Duodenal mucosa (tissue), 2 donors: ENCODE measurements around the gene FHL5.
"Not testable (repeated sequence)": the region's sequence is repeated elsewhere in the genome, so short reads cannot be mapped to it uniquely, and the experiment has no call there.

Source experiments
- H3K27ac ChIP-seq: one replicate; pipeline ENCODE4 v1.7.0; 2013; ENCODE audit warnings: low read depth, low read length
- H3K27me3 ChIP-seq, 2 donors: one replicate each; pipeline ENCODE4 v1.7.0; 2013; ENCODE audit warnings: low read length in 2 of 2, control low read depth in 1 of 2; ENCODE audit not compliant: insufficient read depth in 2 of 2, control insufficient read depth in 1 of 2
- H3K36me3 ChIP-seq, 2 donors: one replicate each; pipeline ENCODE4 v1.7.0; 2013; ENCODE audit warnings: low read length in 2 of 2, control low read depth in 1 of 2; ENCODE audit not compliant: insufficient read depth in 2 of 2, control insufficient read depth in 1 of 2
- H3K4me1 ChIP-seq, 2 donors: one replicate each; pipeline ENCODE4 v1.7.0; 2013; ENCODE audit warnings: low read length in 2 of 2, control low read depth in 1 of 2; ENCODE audit not compliant: insufficient read depth in 2 of 2, control insufficient read depth in 1 of 2
- H3K4me3 ChIP-seq, 2 donors: one replicate each; pipeline ENCODE4 v1.7.0; 2013; ENCODE audit warnings: low read length in 2 of 2, low read depth in 1 of 2
- H3K9ac ChIP-seq, 2 donors: one replicate each; pipeline ENCODE4 v1.7.0; 2013; ENCODE audit warnings: low read length in 2 of 2, low read depth in 1 of 2
- H3K9me3 ChIP-seq, 2 donors: one replicate each; pipeline ENCODE4 v1.7.0; 2013; ENCODE audit warnings: low read length in 2 of 2, control low read depth in 1 of 2; ENCODE audit not compliant: control insufficient read depth in 1 of 2

FHL5 gene

GRCh38 chr6:96545882-96546281, 17.0 kb upstream of the FHL5 start:
- Histone ChIP-seq H3K4me3 (no peak overlapping the region), H3K9ac (no peak overlapping the region), H3K4me1 (no peaks in the 10 kb centered on the region), H3K36me3 (peaks cover 17 to 55% of the 10 kb centered on the region in 2 donors), H3K9me3 (no peaks in the 10 kb centered on the region), H3K27ac (no peak overlapping the region), H3K27me3 (no peaks in the 10 kb centered on the region)

DNA sequence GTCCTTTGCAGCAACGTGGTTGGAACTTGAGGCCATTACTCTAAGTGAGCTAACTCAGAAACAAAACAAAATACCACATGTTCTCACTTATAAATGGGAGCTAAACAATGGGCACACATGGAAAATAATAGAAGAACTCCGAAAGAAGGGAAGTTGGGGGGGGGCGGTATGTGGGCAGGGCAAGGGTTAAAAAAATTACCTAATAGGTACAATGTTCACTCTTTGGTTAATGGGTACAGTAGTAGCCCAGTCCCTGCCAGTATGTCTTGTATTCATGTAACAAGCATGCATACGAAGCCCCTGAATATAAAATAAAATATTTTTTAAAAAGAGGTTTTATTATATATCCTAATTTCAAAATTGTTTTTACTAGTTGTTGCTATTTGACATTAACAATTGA, 15.3 kb upstream of the FHL5 start:
- no peaks in the 10 kb centered on the region for H3K9me3 ChIP-seq
- H3K4me1 ChIP-seq: no peaks in the 10 kb centered on the region
- no peak overlapping the region for H3K9ac ChIP-seq
- peaks cover 26 to 66% of the 10 kb centered on the region in 2 donors for H3K36me3 ChIP-seq
- H3K27me3 ChIP-seq: no peaks in the 10 kb centered on the region
- no peak overlapping the region for H3K27ac ChIP-seq
- no peak overlapping the region for H3K4me3 ChIP-seq

DNA sequence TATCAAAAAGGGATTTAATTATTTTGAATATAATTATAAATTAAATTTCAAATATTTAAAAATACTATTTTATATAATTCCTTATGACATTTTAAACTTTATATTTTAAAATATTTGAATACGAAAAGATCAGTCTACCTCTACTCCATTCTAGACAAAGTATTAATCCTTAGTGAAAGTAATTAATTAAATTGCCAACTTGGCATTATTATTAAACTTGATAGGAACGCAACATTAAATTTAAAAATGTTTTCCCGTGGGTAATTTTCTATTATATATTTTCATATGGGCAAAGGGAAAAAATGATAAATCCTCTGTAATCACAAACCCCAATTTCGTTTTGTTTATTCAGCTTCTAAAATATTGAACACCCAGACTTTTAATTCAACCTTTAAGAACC, 8.4 kb upstream of the FHL5 start:
- Histone ChIP-seq H3K4me1 (no peaks in the 10 kb centered on the region), H3K27ac (no peak overlapping the region), H3K9ac (no peak overlapping the region), H3K27me3 (no peaks in the 10 kb centered on the region), H3K4me3 (no peak overlapping the region), H3K36me3 (peaks cover 34 to 56% of the 10 kb centered on the region in 2 donors), H3K9me3 (no peaks in the 10 kb centered on the region)

DNA sequence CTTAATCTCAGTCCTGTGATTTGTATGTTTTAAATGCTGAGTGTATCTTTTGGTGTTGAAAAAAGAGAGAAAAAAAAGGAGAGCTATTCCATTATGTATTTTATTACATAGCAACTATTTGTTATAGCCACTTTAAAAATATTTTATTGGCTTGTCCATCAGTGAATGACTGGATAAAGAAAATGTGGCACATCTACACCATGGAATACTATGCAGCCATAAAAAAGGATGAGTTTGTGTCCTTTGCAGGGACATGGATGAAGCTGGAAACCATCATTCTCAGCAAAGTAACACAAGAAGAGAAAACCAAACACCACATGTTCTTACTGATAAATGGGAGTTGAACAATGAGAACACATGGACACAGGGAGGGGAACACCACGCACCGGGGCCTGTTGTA, 3.2 kb upstream of the FHL5 start:
- H3K36me3 ChIP-seq: peaks cover 0 to 13% of the 10 kb centered on the region in 2 donors
- H3K27me3 ChIP-seq, H3K27ac ChIP-seq, H3K9me3 ChIP-seq, H3K4me3 ChIP-seq, H3K4me1 ChIP-seq, H3K9ac ChIP-seq: not testable (repeated sequence)

DNA sequence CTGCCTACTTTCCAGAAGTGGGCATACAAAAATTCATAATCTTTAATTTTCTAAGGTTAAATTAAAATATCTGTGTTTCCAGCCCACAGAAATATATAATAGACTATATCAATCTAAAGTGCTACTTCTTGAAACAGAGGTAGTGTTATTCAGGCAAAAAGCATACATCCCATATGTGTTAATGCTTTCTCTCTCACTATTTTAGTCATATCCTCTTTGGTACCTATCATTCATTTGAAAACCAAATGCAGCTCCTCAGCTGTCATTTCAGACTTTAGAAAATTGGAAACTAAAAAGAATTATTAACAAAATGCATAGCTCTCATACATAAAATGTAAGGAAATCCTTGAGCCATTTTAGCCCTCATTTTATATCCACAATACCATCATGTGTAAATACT, 925 bp downstream of the FHL5 start:
- no peak overlapping the region for H3K9ac ChIP-seq
- H3K4me3 ChIP-seq: no peak overlapping the region
- H3K4me1 ChIP-seq: no peaks in the 10 kb centered on the region
- H3K9me3 ChIP-seq: no peaks in the 10 kb centered on the region
- no peaks in the 10 kb centered on the region for H3K36me3 ChIP-seq
- no peaks in the 10 kb centered on the region for H3K27me3 ChIP-seq
- no peak overlapping the region for H3K27ac ChIP-seq

DNA sequence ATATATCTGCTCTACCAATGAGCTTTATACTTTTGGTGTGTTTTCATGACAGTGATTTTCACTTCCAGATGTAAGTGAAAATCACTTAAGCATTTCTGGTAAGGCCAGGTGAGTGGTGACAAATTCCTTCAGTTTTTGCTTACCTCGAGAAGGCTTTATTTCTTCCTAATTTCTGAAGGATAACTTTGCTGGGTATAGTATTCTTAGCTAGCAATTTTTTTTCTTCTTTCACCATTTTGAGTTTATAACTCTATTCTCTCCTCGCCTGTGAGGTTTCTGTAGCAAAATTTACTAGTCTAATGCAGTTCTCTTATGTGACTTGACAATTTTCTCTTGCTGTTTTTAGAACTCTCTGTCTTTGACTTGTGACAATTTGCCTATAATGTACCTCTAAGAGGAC, 7.1 kb downstream of the FHL5 start:
- Histone ChIP-seq H3K9ac (no peak overlapping the region), H3K4me3 (no peak overlapping the region), H3K27me3 (no peaks in the 10 kb centered on the region), H3K36me3 (no peaks in the 10 kb centered on the region), H3K9me3 (peaks cover 2 to 9% of the 10 kb centered on the region in 2 donors), H3K4me1 (no peaks in the 10 kb centered on the region), H3K27ac (no peak overlapping the region)

GRCh38 chr6:96571551-96571950, 8.6 kb downstream of the FHL5 start:
- Histone ChIP-seq H3K9me3 (peaks cover 2 to 9% of the 10 kb centered on the region in 2 donors), H3K27ac (no peak overlapping the region), H3K4me3 (no peak overlapping the region)

DNA sequence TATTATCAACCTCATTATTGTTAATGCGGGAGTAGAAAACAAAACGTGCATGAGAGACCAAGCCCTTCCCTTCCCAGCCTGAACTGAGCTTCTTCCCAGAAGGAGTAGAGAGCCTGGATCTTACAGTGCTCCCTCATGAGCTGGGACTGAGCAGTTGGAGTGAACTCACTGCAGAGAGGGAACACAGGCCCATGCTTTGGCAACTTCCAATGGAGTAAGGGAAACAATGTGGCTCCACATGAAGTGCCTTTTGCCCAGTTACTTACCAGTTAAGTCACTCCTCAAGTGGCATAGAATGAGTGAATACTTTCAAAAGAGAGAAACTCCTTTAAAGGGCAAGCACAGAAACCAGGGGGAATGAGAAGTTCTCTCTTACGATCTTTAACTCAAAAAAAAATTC, 12.4 kb downstream of the FHL5 start:
- Histone ChIP-seq H3K27me3 (no peaks in the 10 kb centered on the region), H3K9me3 (peaks cover 2 to 6% of the 10 kb centered on the region in 2 donors), H3K4me3 (no peak overlapping the region), H3K9ac (no peak overlapping the region), H3K36me3 (no peaks in the 10 kb centered on the region), H3K27ac (no peak overlapping the region), H3K4me1 (no peaks in the 10 kb centered on the region)

More at GRCh38 chr6:96571551-96571950, 8.6 kb downstream of the FHL5 start:
- Histone ChIP-seq H3K4me1 (no peaks in the 10 kb centered on the region), H3K9ac (no peak overlapping the region), H3K36me3 (no peaks in the 10 kb centered on the region), H3K27me3 (no peaks in the 10 kb centered on the region)

GRCh38 chr6:96576221-96576620, 13.3 kb downstream of the FHL5 start:
- Histone ChIP-seq H3K27ac (no peak overlapping the region), H3K4me3 (no peak overlapping the region), H3K36me3 (no peaks in the 10 kb centered on the region)

GRCh38 chr6:96582021-96582420, 19.1 kb downstream of the FHL5 start:
- H3K9ac ChIP-seq: no peak overlapping the region
- no peaks in the 10 kb centered on the region for H3K36me3 ChIP-seq
- no peaks in the 10 kb centered on the region for H3K9me3 ChIP-seq
- no peaks in the 10 kb centered on the region for H3K27me3 ChIP-seq
- H3K4me1 ChIP-seq: no peaks in the 10 kb centered on the region
- no peak overlapping the region for H3K27ac ChIP-seq
- H3K4me3 ChIP-seq: no peak overlapping the region

More at GRCh38 chr6:96576221-96576620, 13.3 kb downstream of the FHL5 start:
- H3K27me3 ChIP-seq: no peaks in the 10 kb centered on the region
- H3K9ac ChIP-seq: no peak overlapping the region
- no peaks in the 10 kb centered on the region for H3K4me1 ChIP-seq
- peaks cover 0 to 2% of the 10 kb centered on the region in 2 donors for H3K9me3 ChIP-seq

- Histone ChIP-seq H3K27me3 (no peaks in the 10 kb centered on the region), H3K4me1 (no peaks in the 10 kb centered on the region), H3K9ac (no peak overlapping the region), H3K27ac (no peak overlapping the region), H3K4me3 (no peak overlapping the region), H3K9me3 (no peaks in the 10 kb centered on the region), H3K36me3 (no peaks in the 10 kb centered on the region)
These were observed 19.5 kb downstream of the FHL5 start for GRCh38 chr6:96582436-96582835.
